ENCODE data around the gene SLC39A1.

DNA sequence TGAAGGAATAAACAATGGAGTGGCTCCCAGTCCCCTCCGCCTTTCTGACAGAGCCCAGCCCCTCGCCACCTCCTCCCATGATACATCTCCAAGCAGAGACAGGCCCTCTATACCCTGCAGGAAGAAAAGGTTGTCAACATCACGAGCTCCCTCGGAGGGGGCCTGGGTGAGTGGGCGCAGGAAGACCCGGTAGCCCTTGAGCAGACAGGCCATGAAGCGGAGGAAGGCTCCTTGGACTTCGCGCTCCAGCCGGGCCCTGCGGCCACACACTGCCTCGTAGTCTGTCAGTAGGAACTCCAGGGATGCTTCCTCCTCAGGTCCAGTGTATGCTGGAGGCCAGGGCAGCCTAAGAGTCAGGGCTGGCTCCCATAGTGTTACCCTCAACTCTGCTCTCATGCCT, 23.9 kb downstream of the SLC39A1 start:
- TF ChIP-seq, protein P1, sequence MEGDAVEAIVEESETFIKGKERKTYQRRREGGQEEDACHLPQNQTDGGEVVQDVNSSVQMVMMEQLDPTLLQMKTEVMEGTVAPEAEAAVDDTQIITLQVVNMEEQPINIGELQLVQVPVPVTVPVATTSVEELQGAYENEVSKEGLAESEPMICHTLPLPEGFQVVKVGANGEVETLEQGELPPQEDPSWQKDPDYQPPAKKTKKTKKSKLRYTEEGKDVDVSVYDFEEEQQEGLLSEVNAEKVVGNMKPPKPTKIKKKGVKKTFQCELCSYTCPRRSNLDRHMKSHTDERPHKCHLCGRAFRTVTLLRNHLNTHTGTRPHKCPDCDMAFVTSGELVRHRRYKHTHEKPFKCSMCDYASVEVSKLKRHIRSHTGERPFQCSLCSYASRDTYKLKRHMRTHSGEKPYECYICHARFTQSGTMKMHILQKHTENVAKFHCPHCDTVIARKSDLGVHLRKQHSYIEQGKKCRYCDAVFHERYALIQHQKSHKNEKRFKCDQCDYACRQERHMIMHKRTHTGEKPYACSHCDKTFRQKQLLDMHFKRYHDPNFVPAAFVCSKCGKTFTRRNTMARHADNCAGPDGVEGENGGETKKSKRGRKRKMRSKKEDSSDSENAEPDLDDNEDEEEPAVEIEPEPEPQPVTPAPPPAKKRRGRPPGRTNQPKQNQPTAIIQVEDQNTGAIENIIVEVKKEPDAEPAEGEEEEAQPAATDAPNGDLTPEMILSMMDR (conservative IDR thresholded peaks at IDR 0.05; ENCODE audit: low read length), result no peak
- no peak for TF ChIP-seq EZH2phosphoT487 (IDR thresholded peaks at IDR 0.05; ENCODE audit: borderline replicate concordance, low read depth, low read length)
